Measurements from ENCODE around the gene TRPC4AP.

Gene TRPC4AP

DNA sequence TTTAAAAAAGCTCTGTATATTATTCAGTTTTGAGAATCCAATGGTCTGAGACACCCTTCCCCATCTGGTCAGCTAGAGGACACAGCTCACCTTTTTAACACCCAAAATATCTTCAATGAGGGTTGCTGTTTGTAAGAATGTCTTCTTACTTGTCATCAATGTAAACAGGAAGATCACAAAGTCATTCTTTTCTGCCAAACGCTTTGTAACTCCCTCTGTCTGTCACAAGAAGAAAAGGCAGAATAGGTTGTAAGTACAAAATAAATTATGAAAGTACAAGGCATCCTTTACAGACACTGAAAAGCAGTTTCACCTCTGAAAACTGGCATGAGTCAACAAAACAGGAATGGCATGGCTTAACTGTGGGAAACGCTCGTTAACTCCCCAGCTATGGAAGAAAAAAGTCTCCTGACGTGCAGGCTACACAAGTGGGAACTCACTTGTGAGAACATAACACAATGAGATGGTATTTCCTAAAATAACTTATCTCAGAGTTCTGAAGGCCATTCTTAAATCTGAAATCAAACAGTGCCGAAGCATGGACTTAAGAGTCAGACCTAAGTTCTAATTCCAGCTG, 42.7 kb downstream of the TRPC4AP start:
- no peak overlapping the region for H3K27ac ChIP-seq
- TF ChIP-seq, protein P1, sequence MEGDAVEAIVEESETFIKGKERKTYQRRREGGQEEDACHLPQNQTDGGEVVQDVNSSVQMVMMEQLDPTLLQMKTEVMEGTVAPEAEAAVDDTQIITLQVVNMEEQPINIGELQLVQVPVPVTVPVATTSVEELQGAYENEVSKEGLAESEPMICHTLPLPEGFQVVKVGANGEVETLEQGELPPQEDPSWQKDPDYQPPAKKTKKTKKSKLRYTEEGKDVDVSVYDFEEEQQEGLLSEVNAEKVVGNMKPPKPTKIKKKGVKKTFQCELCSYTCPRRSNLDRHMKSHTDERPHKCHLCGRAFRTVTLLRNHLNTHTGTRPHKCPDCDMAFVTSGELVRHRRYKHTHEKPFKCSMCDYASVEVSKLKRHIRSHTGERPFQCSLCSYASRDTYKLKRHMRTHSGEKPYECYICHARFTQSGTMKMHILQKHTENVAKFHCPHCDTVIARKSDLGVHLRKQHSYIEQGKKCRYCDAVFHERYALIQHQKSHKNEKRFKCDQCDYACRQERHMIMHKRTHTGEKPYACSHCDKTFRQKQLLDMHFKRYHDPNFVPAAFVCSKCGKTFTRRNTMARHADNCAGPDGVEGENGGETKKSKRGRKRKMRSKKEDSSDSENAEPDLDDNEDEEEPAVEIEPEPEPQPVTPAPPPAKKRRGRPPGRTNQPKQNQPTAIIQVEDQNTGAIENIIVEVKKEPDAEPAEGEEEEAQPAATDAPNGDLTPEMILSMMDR (IDR thresholded peaks at IDR 0.05): no peak

DNA sequence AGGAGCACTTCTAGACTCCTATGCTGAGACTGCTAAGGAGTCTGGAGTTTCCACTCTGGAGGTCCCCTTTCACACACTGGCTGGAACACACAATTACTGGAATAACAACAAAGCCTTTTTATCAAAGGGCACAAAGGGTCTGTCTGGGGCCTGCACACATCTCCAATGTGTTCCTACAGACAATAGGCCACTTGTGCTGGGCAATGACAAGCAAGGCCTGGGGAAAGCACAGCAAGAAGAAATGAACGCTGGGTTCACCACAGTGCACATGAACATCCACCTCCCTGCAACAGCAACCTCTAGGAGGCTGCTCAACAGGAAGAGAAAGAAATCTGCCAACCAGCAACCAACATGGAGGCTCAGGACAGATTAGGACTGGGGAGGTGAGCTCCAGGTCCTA, 43.9 kb downstream of the TRPC4AP start:
- TF ChIP-seq, protein P1 (IDR thresholded peaks at IDR 0.05): no peak
- Histone ChIP-seq H3K27ac (no peak overlapping the region), H3K4me3 (ENCODE audit: low read depth in 1 of 2, low read length in 1 of 2) (no peak overlapping the region), H3K4me1 (ENCODE audit: control insufficient read depth in 1 of 2, insufficient read depth in 1 of 2, low read depth in 1 of 2, low read length in 1 of 2) (no peaks in the 10 kb centered on the region), H3K9me3 (no peaks in the 10 kb centered on the region), H3K27me3 (no peaks in the 10 kb centered on the region), H3K36me3 (peaks cover 76% of the 10 kb centered on the region)

More for the DNA sequence above, 42.7 kb downstream of the TRPC4AP start:
- H3K4me3 ChIP-seq (ENCODE audit: low read depth in 1 of 2, low read length in 1 of 2): no peak overlapping the region
- H3K36me3 ChIP-seq: peaks cover 76% of the 10 kb centered on the region
- no peaks in the 10 kb centered on the region for H3K9me3 ChIP-seq
- no peaks in the 10 kb centered on the region for H3K4me1 ChIP-seq (ENCODE audit: control insufficient read depth in 1 of 2, insufficient read depth in 1 of 2, low read depth in 1 of 2, low read length in 1 of 2)
- H3K27me3 ChIP-seq: no peaks in the 10 kb centered on the region

GRCh38 chr20:35042268-35042667, 50.3 kb downstream of the TRPC4AP start:
- TF ChIP-seq, protein P1 (IDR thresholded peaks at IDR 0.05): no peak
- peaks cover 90% of the 10 kb centered on the region for H3K36me3 ChIP-seq
- no peaks in the 10 kb centered on the region for H3K27me3 ChIP-seq
- no peaks in the 10 kb centered on the region for H3K9me3 ChIP-seq
- no peak overlapping the region for H3K4me3 ChIP-seq (ENCODE audit: low read depth in 1 of 2, low read length in 1 of 2)
- no peak overlapping the region for H3K27ac ChIP-seq
- no peaks in the 10 kb centered on the region for H3K4me1 ChIP-seq (ENCODE audit: control insufficient read depth in 1 of 2, insufficient read depth in 1 of 2, low read depth in 1 of 2, low read length in 1 of 2)

GRCh38 chr20:35040646-35041045, 52.0 kb downstream of the TRPC4AP start:
- Histone ChIP-seq H3K27me3 (no peaks in the 10 kb centered on the region), H3K27ac (no peak overlapping the region), H3K4me3 (ENCODE audit: low read depth in 1 of 2, low read length in 1 of 2) (no peak overlapping the region), H3K9me3 (no peaks in the 10 kb centered on the region), H3K4me1 (ENCODE audit: control insufficient read depth in 1 of 2, insufficient read depth in 1 of 2, low read depth in 1 of 2, low read length in 1 of 2) (no peaks in the 10 kb centered on the region), H3K36me3 (peaks cover 90% of the 10 kb centered on the region)
- TF ChIP-seq, protein P1 (IDR thresholded peaks at IDR 0.05): no peak

DNA sequence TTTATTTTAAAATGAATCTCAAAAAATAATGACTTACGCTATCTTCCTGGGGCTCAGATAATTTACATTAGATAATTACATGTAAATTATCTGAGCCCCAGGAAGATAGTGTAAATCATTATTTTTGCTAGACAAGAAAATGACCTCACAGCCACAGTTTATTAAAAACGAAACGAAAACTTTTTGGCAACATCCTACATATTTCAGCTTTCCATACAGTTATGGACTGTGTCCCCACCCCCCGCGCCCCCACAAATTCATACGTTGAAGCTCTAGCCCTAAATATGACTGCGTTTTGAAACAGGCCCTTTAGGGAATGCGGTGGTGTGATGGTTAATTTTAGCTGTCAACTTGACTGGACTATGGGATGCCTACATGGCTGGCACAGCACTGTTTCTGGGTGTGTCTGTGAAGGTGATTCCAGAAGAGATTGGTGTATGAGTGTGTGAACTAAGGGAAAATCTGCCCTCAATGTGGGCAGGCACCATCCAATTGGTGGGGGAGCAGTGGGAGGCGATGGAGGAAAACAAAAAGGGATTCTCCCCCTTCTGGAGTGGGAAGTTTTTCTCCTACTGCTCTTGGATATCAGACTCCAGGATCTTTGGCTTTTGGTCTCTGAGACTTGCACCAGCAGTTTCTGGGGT, 52.6 kb downstream of the TRPC4AP start:
- no peak overlapping the region for H3K4me3 ChIP-seq (ENCODE audit: low read depth in 1 of 2, low read length in 1 of 2)
- no peaks in the 10 kb centered on the region for H3K4me1 ChIP-seq (ENCODE audit: control insufficient read depth in 1 of 2, insufficient read depth in 1 of 2, low read depth in 1 of 2, low read length in 1 of 2)
- H3K27me3 ChIP-seq: no peaks in the 10 kb centered on the region
- TF ChIP-seq, protein P1 (IDR thresholded peaks at IDR 0.05): no peak
- peaks cover 90% of the 10 kb centered on the region for H3K36me3 ChIP-seq
- no peaks in the 10 kb centered on the region for H3K9me3 ChIP-seq
- no peak overlapping the region for H3K27ac ChIP-seq
